AG20443 (cell line): Measurements from ENCODE around the gene CPNE7.

Experiments used
- DNase-seq: peaks from one replicate; pipeline ENCODE4 v3.0.0; 2012; ENCODE audit warnings: low spot score, mixed read lengths

The CPNE7 gene

DNA sequence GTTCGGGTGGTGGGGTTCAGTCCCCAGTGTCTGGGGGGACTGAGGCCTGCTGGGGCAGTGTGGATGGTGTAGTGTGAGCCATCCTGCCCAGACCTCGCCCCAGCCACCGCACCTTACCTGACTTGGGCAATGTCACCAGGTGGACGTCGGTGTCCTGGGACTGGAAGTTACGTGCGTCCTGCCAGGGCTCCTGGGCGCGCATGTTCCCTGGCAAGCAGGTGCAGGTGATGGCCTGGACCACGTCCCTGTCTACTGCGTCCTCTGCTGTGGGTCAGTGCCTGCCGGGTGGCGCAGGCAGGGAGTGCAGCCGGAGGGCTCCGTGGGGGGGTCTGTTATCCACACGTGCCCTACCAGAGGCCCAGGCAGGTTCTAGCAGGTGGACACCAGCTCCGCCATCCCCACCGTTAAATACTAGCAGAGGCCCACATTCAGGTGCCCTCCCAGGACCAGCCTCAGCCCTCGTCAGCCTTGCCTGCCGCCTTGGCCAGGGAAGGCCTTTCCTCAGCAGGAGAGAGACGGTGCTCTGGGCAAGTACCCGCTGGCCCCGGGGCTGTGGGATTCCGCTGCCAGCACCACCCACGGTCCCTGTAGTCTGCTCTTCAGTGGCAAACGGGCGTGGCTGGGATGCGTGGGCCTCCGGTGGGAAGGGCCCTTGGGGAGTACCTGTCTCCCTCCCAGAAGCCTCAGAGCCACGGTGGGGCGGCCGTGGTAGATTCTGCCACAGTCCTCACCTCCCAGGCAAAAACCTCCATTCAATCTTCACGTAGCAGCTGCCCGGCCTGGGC, 29.8 kb downstream of the CPNE7 start:
- DNase-seq: no peak

DNA sequence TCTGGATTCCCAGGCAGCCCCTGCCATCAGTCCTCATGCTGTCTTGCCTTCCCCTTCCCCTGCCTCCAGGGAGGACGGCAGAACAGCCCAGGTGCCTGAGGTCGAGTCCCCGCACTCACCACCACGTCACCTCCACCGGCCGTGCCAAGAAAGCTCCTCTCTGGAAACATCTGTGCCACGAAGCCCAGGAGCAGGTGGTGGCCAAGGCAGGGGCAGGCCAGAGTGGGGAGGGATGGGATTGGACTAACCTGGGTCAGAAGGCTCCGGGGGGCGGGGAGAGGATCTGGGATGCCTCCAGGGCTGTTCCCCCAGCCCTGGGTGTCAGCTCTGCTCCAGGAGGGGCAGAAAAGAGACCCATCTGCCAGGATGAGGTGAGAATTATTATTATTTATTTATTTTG, 30.4 kb downstream of the CPNE7 start:
- no peak for DNase-seq

- DNase-seq: no peak
These were observed 31.9 kb downstream of the CPNE7 start for GRCh38 chr16:89607453-89607852.

DNA sequence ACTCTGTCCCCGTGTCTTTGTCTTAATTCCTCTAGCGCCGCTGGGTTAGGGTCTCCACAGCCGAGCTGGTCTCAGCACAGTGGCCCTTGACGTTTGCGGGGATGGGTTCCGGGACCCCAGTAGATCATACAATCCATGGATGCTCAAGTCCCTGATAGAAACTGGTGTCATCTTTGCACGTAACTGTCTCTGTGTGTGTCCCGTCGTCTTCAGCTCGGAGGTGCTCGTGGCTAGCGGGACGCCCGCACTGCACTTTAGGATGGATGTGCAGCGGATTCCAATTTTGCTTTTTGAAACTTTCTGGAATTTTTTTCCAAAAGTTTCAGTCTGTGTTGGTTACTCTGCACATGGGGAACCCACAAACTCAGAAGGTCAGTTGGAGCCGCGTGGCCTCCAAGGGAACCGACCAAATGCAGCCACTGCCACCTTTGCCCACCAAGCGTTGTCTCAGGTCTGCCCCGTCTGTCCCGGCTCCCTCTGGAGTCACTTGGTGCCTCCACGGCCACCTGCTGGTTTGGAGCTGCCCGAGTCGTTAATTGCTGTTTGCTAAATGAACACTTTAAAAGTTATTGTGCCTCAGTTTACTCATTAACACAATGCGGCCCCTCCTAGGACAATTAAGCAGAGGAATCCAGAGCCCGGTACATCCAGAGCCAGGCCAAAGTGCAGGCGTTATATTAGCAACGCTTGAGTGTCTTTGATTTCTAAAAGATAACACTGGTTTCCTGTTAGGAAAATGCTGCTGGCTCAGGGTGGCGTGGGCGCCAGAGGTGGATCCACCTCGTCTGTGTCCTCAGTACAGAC, 32.6 kb downstream of the CPNE7 start:
- no peak for DNase-seq

- no peak for DNase-seq
These were observed 34.5 kb downstream of the CPNE7 start for GRCh38 chr16:89610108-89610453.

DNA sequence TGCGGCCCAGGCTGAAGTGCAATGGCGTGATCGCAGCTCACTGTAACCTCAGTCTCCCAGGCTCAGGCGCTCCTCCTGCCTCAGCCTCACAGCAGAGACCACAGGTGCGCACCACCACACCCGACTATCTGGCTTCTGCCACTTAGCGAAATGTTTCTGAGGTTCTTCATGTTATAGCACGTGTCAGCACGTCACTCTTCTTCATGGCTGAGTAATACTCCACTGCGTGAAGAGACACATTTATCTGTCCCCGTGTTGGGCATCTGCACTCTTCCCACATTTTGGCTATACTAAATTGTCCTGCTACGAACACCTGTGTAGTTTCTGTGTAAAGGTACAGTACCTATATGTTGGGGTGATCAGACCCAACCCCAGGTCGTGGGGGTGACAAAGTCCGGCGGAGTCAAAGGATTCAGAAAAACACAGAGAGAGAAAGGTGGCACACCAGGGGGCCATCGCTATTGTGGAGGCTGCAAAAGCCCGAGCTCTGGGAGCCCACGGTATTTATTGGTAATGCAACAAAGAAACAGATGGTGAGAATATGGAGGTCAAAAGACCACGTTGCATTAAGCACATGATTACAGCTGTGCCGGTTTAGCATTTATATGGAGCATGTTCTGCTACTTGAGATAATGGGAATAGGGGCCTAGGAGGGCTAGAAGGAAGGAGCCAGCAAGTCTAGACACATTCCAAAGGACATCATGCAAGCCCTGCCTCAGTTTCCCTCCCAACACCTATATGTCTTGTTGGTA, 37.0 kb downstream of the CPNE7 start:
- no peak for DNase-seq

DNA sequence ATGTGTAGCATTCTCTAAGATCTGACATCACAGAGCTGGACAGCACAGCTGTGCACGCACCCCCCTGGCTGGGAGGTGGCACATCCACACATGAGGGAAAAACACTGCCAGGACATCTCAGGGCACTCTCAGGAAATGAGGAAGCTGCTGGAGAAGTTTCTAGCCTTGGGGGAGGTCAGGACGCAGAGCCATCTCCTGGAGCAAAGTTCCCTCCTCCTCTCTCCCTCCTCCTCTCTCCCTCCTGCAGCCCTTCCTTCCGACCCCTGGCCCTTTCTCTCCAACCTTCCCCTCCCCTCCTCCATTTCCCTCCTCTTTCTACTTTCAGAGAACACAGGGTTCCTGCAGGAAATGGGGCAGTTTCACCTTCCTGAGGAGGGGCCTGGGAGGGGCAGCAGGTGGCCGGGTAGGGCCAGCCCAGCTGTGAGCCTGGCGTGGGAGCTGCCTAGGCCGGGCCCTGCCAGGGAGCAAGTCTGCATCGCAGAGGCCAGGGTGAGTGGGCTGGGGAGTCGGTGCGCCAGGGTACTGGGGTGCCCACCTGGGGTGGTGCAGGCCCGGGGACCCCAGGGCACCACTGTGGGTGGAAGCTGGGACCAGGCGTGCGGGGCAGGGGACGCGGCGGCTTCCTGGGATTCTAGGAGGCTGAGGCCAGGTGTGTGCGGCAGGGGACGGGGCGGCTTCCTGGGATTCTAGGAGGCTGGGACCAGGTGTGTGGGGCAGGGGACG, 37.8 kb downstream of the CPNE7 start, which contains the start of gene DPEP1:
Gene DPEP1, plus strand, starts transcription at position 412 of the 723 bp plus-strand sequence. CDS start 16,769 bp downstream, outside the sequence.
- no peak for DNase-seq

DNA sequence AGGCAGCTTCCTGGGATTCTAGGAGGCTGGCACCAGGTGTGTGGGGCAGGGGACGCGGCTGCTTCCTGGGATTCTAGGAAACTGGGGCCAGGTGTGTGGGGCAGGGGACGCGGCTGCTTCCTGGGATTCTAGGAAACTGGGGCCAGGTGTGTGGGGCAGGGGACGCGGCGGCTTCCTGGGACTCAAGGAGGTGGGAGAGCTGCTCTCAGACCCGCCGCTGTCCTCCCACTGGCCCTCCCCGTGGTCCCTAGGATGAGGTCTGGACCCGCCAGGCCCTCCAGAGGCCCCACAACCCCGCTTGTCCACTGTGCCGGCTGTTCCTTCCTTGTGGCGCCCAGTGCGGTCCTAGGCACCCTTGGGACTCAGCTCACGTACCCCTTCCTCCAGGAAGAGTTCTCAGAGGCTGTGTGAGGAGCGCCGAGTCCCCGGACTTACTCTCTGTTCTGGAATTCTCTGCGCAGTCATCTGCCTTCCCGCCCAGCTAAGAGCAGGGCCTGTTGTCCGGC, 38.4 kb downstream of the CPNE7 start:
- no peak for DNase-seq

GRCh38 chr16:89615176-89615575, 39.6 kb downstream of the CPNE7 start:
- no peak for DNase-seq

- peak; percentile 75 for DNase-seq
These were observed 40.1 kb downstream of the CPNE7 start for GRCh38 chr16:89615596-89616090.

- DNase-seq: no peak
These were observed 41.1 kb downstream of the CPNE7 start for GRCh38 chr16:89616623-89617022.

GRCh38 chr16:89617036-89617435, 41.5 kb downstream of the CPNE7 start:
- DNase-seq: no peak

DNA sequence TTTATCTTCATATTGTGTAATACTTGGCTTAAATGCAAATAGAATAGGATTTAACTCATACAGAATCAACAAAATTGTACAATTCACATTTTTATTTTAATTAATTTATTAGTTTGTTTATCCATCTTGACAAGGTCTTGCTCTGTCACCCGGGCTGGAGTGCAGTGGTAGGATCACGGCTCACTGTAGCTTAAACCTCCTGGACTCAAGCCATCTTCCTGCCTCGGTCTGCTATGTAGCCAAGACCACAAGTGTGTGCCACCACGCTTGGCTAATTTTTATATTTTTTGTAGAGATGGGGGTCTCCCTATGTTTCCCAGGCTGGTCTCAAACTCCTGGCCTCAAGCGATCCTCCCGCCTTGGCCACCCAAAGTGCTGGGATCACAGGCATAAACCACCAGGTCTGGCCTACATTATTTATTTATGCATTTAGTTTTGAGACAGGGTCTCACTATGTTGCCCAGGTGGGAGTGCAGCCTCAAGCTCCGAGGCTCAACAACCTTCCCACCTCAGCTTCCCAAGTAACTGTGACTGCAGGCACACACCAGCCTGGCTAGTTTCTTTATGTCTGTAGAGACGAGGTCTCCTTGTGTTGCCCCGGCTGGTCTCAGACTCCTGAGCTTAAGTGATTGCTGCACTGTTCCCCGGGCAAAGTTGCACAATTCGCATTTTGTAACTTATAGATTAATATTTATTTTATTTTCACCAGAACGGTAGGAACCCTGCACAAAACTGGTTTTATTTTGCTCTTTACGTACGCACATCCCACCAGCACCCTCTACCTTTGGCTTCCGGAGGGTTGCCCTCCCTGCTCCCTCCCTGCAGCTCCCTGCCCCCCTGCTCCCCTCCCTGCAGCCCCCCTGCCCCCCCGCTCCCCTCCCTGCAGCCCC, 42.8 kb downstream of the CPNE7 start:
- no peak for DNase-seq

DNA sequence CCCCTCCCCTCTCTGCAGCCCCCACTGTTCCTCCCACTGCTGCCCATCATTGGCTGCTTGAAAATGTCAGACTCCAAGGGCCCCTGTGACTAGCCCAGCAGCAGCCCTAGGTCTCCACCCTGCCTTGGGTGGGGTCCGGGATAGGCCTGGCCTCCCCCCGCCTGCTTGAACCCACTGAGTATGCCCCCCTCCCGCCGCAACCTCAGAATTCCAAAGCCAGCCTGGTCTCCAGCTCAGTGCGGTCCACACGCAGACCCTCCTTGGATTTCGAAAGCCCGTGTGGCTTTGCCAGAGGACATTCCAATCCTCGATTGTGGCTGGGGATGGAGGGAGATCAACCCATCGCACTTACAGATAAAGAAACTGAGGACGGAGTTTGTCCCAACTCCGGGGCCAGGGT, 44.3 kb downstream of the CPNE7 start:
- DNase-seq: peak; percentile 67

GRCh38 chr16:89620406-89620841, 44.9 kb downstream of the CPNE7 start:
- no peak for DNase-seq

DNA sequence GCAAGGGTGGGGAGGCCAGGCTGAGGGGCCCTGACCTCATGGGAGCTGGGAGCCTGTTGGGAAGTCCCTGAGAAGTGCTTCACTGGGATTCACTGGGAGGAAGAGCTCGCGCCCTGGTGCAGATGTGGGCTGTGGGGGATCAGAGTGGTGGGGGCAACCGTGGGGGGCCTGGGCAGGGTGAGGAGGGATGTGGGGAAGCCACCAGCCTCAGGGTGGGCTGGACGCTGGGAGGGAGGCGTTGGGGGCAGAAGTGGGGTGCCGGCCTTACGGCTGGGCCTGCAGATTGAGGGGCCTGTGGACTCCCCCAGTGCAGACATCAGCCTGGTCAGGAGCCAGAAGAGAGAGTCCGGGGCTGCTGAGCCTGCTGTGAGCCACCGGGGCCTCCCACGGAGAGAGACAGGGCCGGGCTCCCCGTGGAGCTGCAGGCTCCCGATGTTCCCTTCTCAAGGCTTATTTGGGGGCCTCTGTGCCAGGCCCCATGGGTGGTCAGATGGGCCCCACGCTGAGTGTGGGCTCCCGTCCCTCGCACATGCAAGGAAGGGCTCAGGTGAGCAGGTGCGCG, 45.7 kb downstream of the CPNE7 start:
- DNase-seq: no peak

- no peak for DNase-seq
These were observed 46.3 kb downstream of the CPNE7 start for GRCh38 chr16:89621698-89622409.

- DNase-seq: peak; percentile 60
These were observed 48.1 kb downstream of the CPNE7 start for GRCh38 chr16:89623511-89624261.
